HG03442 (cell line): ENCODE results near the gene GALNS.
"Not testable (repeated sequence)": the region's sequence is repeated elsewhere in the genome, so short reads cannot be mapped to it uniquely, and the experiment has no call there.

Source experiments
- ATAC-seq: cut with Tn5 transposase; IDR thresholded peaks from one replicate; pipeline ENCODE4 v1.9.1; 2021; ENCODE audit warnings: mild to moderate bottlenecking, moderate library complexity; ENCODE audit not compliant: unreplicated experiment

Gene GALNS

GRCh38 chr16:88839745-88840599 is 16.8 kb downstream of the GALNS start:
- no peak for ATAC-seq

GRCh38 chr16:88839026-88839529 is 17.7 kb downstream of the GALNS start:
- no peak for ATAC-seq

GRCh38 chr16:88838566-88838965 is 18.2 kb downstream of the GALNS start:
- ATAC-seq = no peak

- ATAC-seq = no peak
Observed at GRCh38 chr16:88837806-88838205, 18.9 kb downstream of the GALNS start.

GRCh38 chr16:88836791-88837190 is 20.0 kb downstream of the GALNS start:
- no peak for ATAC-seq

GRCh38 chr16:88835818-88836217 is 20.9 kb downstream of the GALNS start:
- ATAC-seq = no peak

- no peak for ATAC-seq
Observed at GRCh38 chr16:88835383-88835782, 21.4 kb downstream of the GALNS start.

GRCh38 chr16:88834670-88835069 is 22.1 kb downstream of the GALNS start:
- ATAC-seq = no peak

- no peak for ATAC-seq
Observed at GRCh38 chr16:88833086-88833485, 23.7 kb downstream of the GALNS start.

- no peak for ATAC-seq
Observed at GRCh38 chr16:88831838-88832237, 24.9 kb downstream of the GALNS start.

- no peak for ATAC-seq
Observed at GRCh38 chr16:88830783-88831182, 26.0 kb downstream of the GALNS start.

GRCh38 chr16:88830258-88830657 is 26.5 kb downstream of the GALNS start:
- ATAC-seq = no peak

GRCh38 chr16:88828711-88829110 is 28.0 kb downstream of the GALNS start:
- ATAC-seq = no peak

GRCh38 chr16:88827727-88828126 is 29.0 kb downstream of the GALNS start:
- ATAC-seq = no peak

- no peak for ATAC-seq
Observed at GRCh38 chr16:88826070-88826840, 30.5 kb downstream of the GALNS start.

GRCh38 chr16:88825146-88825545 is 31.6 kb downstream of the GALNS start:
- ATAC-seq = no peak

GRCh38 chr16:88824256-88825077 is 32.3 kb downstream of the GALNS start:
- ATAC-seq = no peak

GRCh38 chr16:88823646-88824045 is 33.1 kb downstream of the GALNS start:
- not testable (repeated sequence) for ATAC-seq

GRCh38 chr16:88822281-88823040 is 34.3 kb downstream of the GALNS start:
- no peak for ATAC-seq

GRCh38 chr16:88821168-88821850 is 35.4 kb downstream of the GALNS start:
- no peak for ATAC-seq
